ENCODE data around the gene RFX1. TPM values are rescaled to one million over a fixed set of nuclear protein-coding genes. Genes with fewer than 3 reads are reported as not detected.

RFX1 gene
- total RNA-seq, 1 donor from 2014 or later, result 15.7 TPM

DNA sequence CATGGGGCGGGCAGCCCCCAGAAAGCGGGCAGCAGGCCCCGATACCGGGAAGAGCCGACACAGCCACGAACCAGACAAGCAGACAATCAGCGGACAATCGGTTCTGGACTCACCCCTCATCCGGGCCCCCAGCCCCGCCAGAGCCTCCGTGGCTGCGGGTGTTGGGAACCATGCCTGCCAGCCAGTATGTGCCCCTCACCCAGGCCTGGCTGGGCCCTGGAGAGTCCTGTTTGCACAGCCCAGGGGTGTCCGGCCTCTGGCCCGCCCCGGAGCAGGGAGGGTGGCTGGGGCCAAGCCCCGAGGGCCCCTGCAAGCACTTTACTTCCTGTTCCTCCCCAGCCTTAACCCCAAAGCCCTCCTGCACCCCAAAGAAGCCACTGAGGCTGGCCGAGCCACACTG lies 75.7 kb downstream of the RFX1 start:
- Mint-ChIP-seq H3K4me1 (ENCODE audit: unreplicated experiment) (no peaks in the 10 kb centered on the region), H3K27ac (ENCODE audit: unreplicated experiment) (no peak overlapping the region), H3K4me3 (ENCODE audit: unreplicated experiment) (no peak overlapping the region), H3K27me3 (ENCODE audit: unreplicated experiment) (no peaks in the 10 kb centered on the region), H3K36me3 (ENCODE audit: unreplicated experiment) (peaks cover 9% of the 10 kb centered on the region), H3K9me3 (ENCODE audit: unreplicated experiment) (no peaks in the 10 kb centered on the region)
- DNase-seq (ENCODE audit: extremely low spot score, unreplicated experiment), result no peak
- TF ChIP-seq, protein P1, sequence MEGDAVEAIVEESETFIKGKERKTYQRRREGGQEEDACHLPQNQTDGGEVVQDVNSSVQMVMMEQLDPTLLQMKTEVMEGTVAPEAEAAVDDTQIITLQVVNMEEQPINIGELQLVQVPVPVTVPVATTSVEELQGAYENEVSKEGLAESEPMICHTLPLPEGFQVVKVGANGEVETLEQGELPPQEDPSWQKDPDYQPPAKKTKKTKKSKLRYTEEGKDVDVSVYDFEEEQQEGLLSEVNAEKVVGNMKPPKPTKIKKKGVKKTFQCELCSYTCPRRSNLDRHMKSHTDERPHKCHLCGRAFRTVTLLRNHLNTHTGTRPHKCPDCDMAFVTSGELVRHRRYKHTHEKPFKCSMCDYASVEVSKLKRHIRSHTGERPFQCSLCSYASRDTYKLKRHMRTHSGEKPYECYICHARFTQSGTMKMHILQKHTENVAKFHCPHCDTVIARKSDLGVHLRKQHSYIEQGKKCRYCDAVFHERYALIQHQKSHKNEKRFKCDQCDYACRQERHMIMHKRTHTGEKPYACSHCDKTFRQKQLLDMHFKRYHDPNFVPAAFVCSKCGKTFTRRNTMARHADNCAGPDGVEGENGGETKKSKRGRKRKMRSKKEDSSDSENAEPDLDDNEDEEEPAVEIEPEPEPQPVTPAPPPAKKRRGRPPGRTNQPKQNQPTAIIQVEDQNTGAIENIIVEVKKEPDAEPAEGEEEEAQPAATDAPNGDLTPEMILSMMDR (IDR thresholded peaks at IDR 0.05), result no peak

DNA sequence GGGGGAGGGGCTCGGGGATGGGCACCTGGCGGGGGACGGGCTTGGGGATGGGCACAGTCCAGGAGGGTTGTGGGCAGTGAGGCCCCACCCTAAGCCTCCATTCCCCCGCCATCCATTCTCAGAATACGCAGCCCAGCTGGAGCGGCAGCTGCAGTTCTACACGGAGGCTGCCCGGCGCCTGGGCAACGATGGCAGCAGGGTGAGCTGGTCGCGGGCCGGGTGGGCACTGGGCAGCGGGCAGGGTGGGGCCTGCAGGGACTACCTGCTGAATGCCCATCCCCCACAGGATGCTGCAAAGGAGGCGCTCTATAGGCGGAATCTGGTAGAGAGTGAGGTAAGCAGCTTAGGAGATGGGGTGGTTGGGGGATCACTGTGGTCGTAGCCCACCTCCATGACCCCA lies 76.2 kb downstream of the RFX1 start:
- H3K36me3 Mint-ChIP-seq (ENCODE audit: unreplicated experiment), result peaks cover 11% of the 10 kb centered on the region
- DNase-seq (ENCODE audit: extremely low spot score, unreplicated experiment), result no peak
- no peaks in the 10 kb centered on the region for H3K4me1 Mint-ChIP-seq (ENCODE audit: unreplicated experiment)
- no peaks in the 10 kb centered on the region for H3K9me3 Mint-ChIP-seq (ENCODE audit: unreplicated experiment)
- no peaks in the 10 kb centered on the region for H3K27me3 Mint-ChIP-seq (ENCODE audit: unreplicated experiment)
- H3K4me3 Mint-ChIP-seq (ENCODE audit: unreplicated experiment), result no peak overlapping the region
- no peak overlapping the region for H3K27ac Mint-ChIP-seq (ENCODE audit: unreplicated experiment)
- TF ChIP-seq, protein P1 (IDR thresholded peaks at IDR 0.05), result no peak

DNA sequence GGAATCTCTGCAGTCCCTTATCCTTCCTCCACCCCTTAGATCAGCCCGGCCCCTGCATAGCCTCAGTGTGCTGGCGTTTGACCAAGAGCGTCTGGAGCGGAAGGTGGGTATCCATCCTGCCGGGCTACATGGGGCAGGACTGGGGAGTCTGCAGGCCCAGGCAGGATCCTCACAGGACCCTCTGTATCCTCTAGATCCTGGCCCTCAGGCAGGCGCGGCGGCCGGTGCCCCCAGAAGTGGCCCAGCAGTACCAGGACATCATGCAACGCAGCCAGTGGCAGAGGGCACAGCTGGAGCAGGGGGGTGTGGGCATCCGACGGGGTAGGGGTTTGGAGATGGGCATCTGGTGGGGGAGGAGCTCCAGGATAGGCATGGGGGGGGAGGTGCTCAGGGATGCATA lies 76.8 kb downstream of the RFX1 start:
- Mint-ChIP-seq H3K9me3 (ENCODE audit: unreplicated experiment) (no peaks in the 10 kb centered on the region), H3K4me3 (ENCODE audit: unreplicated experiment) (no peak overlapping the region), H3K27ac (ENCODE audit: unreplicated experiment) (no peak overlapping the region), H3K36me3 (ENCODE audit: unreplicated experiment) (peaks cover 14% of the 10 kb centered on the region), H3K27me3 (ENCODE audit: unreplicated experiment) (no peaks in the 10 kb centered on the region), H3K4me1 (ENCODE audit: unreplicated experiment) (no peaks in the 10 kb centered on the region)
- TF ChIP-seq, protein P1 (IDR thresholded peaks at IDR 0.05), result no peak
- DNase-seq (ENCODE audit: extremely low spot score, unreplicated experiment), result no peak

DNA sequence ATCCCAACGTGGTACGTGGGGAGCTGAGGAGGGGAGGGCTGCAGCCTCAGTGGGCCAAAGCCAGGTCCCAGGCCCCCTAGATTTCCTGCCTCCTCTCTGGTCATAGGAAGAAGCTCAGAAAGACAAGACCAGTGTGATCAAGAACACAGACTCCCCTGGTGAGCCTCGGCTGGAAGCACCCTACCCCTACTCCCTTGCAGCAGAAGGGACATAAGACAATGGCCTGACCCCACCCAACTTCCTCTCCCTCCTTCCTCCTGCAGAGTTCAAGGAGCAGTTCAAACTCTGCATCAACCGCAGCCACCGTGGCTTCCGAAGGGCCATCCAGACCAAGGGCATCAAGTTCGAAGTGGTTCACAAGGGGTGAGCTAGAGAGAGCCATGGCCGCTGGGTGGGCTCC lies 79.4 kb downstream of the RFX1 start:
- peaks cover 29% of the 10 kb centered on the region for H3K36me3 Mint-ChIP-seq (ENCODE audit: unreplicated experiment)
- TF ChIP-seq, protein P1 (IDR thresholded peaks at IDR 0.05), result no peak
- no peaks in the 10 kb centered on the region for H3K9me3 Mint-ChIP-seq (ENCODE audit: unreplicated experiment)
- no peak overlapping the region for H3K27ac Mint-ChIP-seq (ENCODE audit: unreplicated experiment)
- H3K4me3 Mint-ChIP-seq (ENCODE audit: unreplicated experiment), result no peak overlapping the region
- no peak for DNase-seq (ENCODE audit: extremely low spot score, unreplicated experiment)
- H3K4me1 Mint-ChIP-seq (ENCODE audit: unreplicated experiment), result no peaks in the 10 kb centered on the region
- H3K27me3 Mint-ChIP-seq (ENCODE audit: unreplicated experiment), result no peaks in the 10 kb centered on the region

DNA sequence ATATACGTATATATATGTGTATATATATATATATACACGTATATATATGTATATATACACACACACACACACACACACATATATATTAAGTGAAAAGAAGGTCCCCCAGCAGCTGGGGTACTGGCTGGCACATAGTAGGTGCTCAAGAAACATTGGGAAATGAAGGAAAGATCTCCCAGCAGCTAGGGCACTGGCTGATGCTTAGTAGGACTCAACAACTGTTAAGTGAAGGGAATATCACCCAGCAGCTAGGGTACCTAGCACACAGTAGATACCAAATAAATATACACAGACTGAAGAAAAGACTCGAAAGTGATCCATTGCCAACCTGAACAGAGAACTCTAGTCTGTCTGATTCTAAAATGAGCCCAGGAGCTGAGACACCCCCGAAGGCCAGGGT lies 80.1 kb downstream of the RFX1 start:
- Mint-ChIP-seq H3K9me3 (ENCODE audit: unreplicated experiment) (no peaks in the 10 kb centered on the region), H3K27ac (ENCODE audit: unreplicated experiment) (no peak overlapping the region), H3K36me3 (ENCODE audit: unreplicated experiment) (peaks cover 34% of the 10 kb centered on the region), H3K27me3 (ENCODE audit: unreplicated experiment) (no peaks in the 10 kb centered on the region), H3K4me1 (ENCODE audit: unreplicated experiment) (no peaks in the 10 kb centered on the region), H3K4me3 (ENCODE audit: unreplicated experiment) (no peak overlapping the region)
- no peak for DNase-seq (ENCODE audit: extremely low spot score, unreplicated experiment)
- TF ChIP-seq, protein P1 (IDR thresholded peaks at IDR 0.05), result no peak
